Fibroblast of skin of right quadriceps (primary cell): ENCODE data around the gene GPRC5C.

Experiments used
- DNase-seq: peaks from one replicate; pipeline ENCODE4 v3.0.0-alpha.2; 2013

GPRC5C gene

GRCh38 chr17:74407384-74407783 is 24.5 kb upstream of the GPRC5C start:
- no peak for DNase-seq

DNA sequence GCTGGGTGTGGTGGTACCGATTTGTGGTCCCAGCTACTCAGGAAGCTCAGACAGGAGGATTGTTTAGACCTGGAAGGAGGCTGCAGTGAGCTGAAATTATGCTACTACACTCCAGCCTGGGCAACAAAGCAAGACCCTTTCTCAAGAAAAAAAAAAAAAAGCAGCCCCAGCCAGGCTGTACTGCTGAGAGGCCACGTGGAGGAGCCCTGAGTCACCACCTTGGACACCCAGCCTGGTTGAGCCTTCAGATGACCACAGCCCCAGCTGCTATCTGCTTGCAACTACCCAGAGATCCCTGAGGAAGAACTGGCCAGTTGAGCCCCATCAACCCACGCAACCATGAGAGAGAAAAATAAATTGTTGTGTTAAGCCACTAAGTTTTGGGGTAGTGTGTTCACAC is 23.6 kb upstream of the GPRC5C start:
- DNase-seq: no peak

DNA sequence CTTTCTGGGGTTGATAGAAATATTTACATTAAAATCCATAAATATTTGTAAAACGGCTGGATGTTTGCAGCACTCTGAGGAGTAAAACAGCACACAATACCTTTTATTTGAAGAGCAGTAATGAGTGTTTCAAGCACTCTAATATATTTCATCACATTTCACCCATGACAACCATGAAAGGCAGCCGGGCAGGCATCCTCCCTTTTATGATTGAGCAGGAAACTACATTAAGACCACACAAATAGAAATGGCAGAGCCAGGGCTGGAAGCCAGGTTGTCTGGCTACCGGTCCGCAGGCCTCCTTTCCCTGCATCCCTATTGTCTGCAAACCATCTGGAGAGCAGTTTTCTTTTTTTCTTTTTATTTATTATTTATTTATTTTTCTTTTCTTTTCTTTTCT is 23.1 kb upstream of the GPRC5C start:
- no peak for DNase-seq

GRCh38 chr17:74410001-74410443 is 21.9 kb upstream of the GPRC5C start:
- DNase-seq: no peak

DNA sequence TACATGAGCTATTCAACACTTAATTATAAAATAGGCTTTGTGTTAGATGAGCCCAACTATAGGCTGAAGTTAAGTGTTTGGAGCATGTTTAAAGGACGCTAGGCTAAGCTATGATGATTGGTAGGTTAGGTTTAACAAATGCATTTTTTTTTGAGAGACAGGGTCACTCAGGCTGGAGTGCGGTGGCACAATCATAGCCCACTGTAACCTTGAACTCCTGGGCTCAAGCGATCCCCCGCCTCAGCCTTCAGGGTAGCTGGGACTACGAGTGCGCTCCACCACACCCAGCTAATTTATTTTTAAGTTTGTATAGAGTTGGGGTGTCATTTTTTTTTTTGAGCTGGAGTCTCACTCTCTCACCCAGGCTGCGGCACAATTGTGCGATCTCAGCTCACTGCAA is 19.3 kb upstream of the GPRC5C start:
- no peak for DNase-seq

GRCh38 chr17:74413491-74413890 is 18.4 kb upstream of the GPRC5C start:
- no peak for DNase-seq

- DNase-seq: no peak
Observed at GRCh38 chr17:74414510-74414909, 17.4 kb upstream of the GPRC5C start.

GRCh38 chr17:74415608-74416396 is 16.1 kb upstream of the GPRC5C start:
- no peak for DNase-seq

DNA sequence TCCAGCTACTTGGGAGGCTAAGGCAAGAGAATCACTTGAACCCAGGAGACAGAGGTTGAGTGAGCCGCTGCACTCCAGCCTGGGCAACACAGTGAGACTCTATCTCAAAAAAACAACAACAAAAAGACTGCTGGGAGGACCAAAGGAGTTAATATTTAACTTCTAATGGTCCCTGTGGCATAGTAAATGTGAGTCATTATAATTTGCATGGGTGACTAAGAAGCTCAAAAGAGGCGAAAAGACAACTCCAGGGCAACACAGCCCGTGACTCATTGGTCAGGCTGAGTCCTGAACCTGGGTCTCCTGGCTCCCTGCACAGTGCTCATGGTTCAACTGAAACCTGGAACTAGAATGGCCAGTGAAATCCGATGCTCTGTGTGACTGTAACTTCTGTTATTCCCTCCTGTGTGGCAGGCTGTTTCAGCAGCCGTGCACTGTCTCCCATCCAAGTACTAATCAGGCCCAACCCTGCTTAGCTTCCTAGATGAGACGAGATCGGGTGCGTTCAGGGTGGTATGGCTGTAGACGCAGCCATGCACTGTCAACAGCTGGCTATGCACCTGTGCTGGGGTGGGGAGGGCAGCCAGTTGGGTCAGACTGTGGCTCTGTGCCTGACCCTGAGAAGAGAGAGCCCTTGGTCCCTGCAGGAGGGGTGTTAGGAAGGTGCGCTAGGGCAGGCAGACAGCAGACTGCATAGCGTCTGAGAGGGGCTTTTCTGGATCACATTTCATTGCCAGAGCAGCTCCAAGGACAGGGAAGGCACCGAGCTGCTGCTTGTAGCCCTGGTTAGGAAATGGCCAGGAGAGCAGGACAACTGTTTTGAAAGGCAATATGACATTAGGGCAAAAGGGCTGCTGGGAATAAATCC is 14.5 kb upstream of the GPRC5C start:
- DNase-seq: peak; percentile 38

GRCh38 chr17:74419928-74420411 is 11.9 kb upstream of the GPRC5C start:
- no peak for DNase-seq

GRCh38 chr17:74424117-74424516 is 7.8 kb upstream of the GPRC5C start:
- DNase-seq: no peak

- DNase-seq: no peak
Observed at GRCh38 chr17:74424657-74425056, 7.2 kb upstream of the GPRC5C start.

DNA sequence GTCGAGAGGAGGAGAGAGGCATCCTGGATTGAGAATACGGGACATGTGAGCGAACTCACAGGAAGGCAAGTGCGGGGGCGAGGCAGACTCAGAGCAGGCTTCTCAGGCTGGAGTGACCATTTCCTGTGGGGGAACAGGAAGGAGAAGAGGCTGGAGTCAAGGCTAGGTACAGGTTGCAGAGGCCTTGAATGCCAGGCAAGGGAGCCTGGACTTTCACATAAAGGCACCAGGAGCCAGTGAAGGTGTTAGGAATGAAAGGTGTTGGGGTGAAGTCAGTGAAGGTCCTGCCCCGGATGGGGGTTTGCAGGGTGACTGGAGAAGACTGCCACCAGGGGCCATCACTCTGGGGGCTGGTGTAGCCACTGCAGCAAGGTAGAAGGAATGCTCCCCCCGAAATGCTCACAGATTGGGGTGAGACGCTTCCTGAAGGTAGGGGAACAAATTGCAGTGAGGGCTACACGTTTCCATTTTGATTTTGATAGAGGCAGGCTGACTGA is 5.3 kb upstream of the GPRC5C start:
- DNase-seq: no peak

- DNase-seq: no peak
Observed at GRCh38 chr17:74427048-74427762, 4.7 kb upstream of the GPRC5C start.

DNA sequence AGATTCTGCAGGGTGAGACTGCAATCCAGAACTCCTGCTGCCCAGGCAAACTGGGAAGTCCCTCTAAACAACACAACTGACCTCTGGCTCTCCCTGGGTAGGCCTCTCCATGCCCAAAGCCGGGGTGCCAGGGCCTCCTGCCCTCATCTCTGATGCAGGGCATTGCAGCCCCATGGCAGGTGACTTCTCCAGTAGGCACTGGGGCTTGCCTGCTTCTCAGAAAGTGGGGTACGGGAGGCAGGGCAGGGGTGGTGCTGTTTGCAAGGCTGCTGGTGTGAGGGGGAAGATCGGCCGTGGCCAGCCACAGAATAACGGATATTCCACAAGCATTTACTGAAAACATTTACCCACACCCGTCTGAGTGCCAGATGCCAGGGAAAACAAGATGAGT is 4.1 kb upstream of the GPRC5C start:
- no peak for DNase-seq

GRCh38 chr17:74429604-74430384 is 2.1 kb upstream of the GPRC5C start:
- DNase-seq: no peak

DNA sequence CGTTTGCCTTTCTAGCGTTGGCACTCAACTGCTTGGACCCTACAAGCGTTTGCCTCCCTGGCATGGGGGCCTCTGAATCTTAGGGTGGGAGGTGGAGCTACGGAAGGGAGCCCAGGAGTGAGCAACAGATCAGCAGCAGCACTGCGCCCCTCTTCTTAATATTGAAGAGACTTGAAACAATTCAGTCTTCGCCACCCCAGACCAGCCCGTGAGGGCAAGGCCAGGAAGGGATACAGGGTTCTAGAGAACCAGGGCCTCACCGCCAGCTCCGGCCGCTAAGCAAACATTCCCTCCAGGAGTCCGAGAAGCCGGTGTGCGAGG is 1.5 kb upstream of the GPRC5C start:
- no peak for DNase-seq

DNA sequence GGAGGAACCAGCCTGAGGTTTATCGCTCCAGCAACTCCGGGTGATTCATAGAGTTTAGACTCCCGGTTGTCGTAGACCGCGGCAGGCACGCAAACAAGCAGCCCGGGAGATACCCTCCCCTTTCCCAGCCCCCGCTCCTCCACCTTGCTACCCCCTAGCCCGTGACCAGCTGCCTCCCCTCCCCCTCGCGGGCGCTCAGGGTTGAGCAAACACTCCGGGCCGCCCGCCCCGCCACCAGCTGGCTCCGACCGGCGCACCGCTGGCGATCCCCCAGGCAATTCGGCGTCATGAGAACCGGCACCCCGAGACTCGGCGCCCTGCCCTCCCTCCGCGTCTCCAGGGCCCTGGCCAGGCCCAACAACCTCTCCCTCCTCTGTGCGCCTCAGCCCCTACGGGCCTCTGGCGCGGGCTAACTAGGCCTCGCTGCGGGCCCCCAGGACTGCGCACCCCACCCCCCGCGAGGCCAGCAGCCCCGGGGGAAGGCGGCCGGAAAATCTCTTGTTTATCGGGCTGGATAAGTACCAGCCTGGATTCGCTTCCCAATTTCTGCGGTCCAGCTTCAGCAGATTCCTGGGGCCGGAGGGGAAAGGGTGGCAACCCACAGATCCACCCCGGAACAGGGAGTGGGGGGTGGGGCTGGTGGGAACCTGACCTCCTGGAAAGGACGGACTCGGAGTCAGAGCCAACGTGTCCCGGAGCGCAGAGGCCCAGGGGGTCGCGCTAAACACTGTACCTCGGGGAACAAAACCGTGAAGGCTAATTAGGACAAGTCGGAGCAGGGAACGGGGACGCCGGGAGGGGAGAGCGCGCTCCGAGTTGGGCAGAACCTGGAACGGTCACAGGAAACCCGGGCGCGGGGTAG is 951 bp upstream of the GPRC5C start:
- DNase-seq: peak; percentile 67

- no peak for DNase-seq
Observed at GRCh38 chr17:74432424-74432690, 469 bp downstream of the GPRC5C start.

GRCh38 chr17:74432766-74433391 is 991 bp downstream of the GPRC5C start:
- DNase-seq: no peak

GRCh38 chr17:74433421-74434121 is 1.7 kb downstream of the GPRC5C start:
- no peak for DNase-seq
